ENCODE data around the gene TAT. TPM values are rescaled to one million over a fixed set of nuclear protein-coding genes. Genes with fewer than 3 reads are reported as not detected.
"Not testable (repeated sequence)": the region's sequence is repeated elsewhere in the genome, so short reads cannot be mapped to it uniquely, and the experiment has no call there.

The TAT gene
- total RNA-seq, 4 donors from 2014 or later, result not detected

GRCh38 chr16:71600822-71601221 lies 23.9 kb upstream of the TAT start:
- Histone ChIP-seq H3K4me1 (no peaks in the 10 kb centered on the region), H3K27me3 (peaks cover 0 to 4% (median 0%) of the 10 kb centered on the region in 4 donors), H3K9me3 (no peaks in the 10 kb centered on the region), H3K4me3 (no peak overlapping the region), H3K36me3 (no peaks in the 10 kb centered on the region), H3K27ac (no peak overlapping the region)
- WGBS, 2 donors, result 70 to 73% methylated on average over 2 to 5 of the region's 8 CpGs
- DNase-seq, result no peak
- intact Hi-C loops (cut with DNase I), result no loop called here
- TF ChIP-seq POLR2A (IDR thresholded peaks at IDR 0.05), result no peak
- TF ChIP-seq, protein P1, sequence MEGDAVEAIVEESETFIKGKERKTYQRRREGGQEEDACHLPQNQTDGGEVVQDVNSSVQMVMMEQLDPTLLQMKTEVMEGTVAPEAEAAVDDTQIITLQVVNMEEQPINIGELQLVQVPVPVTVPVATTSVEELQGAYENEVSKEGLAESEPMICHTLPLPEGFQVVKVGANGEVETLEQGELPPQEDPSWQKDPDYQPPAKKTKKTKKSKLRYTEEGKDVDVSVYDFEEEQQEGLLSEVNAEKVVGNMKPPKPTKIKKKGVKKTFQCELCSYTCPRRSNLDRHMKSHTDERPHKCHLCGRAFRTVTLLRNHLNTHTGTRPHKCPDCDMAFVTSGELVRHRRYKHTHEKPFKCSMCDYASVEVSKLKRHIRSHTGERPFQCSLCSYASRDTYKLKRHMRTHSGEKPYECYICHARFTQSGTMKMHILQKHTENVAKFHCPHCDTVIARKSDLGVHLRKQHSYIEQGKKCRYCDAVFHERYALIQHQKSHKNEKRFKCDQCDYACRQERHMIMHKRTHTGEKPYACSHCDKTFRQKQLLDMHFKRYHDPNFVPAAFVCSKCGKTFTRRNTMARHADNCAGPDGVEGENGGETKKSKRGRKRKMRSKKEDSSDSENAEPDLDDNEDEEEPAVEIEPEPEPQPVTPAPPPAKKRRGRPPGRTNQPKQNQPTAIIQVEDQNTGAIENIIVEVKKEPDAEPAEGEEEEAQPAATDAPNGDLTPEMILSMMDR (IDR thresholded peaks at IDR 0.05), result no peak

DNA sequence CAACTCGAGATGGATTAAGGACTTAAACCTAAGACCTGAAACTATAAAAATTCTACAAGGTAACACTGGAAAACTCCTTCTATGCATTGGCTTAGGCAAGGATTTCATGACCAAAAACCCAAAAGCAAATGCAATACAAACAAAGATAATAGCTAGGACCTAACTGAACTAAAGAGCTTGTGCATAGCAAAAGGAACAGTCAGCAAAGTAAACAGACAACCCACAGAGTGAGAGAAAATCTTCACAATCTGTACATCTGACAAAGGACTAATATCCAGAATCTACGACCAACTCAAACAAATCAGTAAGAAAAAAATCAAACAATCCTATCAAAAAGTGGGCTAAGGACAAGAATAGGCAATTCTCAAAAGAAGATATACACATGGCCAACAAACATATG lies 21.5 kb upstream of the TAT start:
- H3K36me3 ChIP-seq; H3K9me3 ChIP-seq; H3K27ac ChIP-seq; H3K4me3 ChIP-seq; H3K27me3 ChIP-seq; intact Hi-C loops (cut with DNase I); DNase-seq; H3K4me1 ChIP-seq: not testable (repeated sequence)
- WGBS, 2 donors, result 26 to 31% methylated on average over 2 of the region's 2 CpGs

DNA sequence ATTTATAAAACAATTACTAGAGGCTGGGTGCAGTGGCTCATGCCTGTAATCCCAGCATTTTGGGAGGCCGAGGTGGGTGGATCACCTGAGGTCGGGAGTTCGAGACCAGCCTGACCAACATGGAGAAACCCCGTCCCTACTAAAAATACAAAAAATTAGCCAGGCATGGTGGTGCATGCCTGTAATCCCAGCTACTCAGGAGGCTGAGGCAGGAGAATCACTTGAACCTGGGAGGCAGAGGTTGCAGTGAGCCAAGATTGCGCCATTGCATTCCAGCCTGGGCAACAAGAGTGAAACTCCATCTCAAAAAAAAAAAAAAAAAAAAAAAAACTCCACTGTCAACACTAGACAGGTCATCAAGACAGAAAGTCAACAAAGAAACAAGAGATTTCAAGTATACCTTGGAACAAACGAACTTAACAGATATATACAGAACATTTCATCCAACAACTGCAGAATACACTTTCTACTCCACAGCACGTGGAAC lies 18.5 kb upstream of the TAT start:
- intact Hi-C loops (cut with DNase I); H3K9me3 ChIP-seq; H3K4me1 ChIP-seq; H3K27ac ChIP-seq; H3K4me3 ChIP-seq; H3K36me3 ChIP-seq; DNase-seq: not testable (repeated sequence)
- H3K27me3 ChIP-seq, result peaks cover 0 to 19% (median 0%) of the 10 kb centered on the region in 4 donors
- 68 to 77% methylated on average over 5 to 6 of the region's 7 CpGs for WGBS, 2 donors

GRCh38 chr16:71594000-71594646 lies 17.2 kb upstream of the TAT start:
- Histone ChIP-seq H3K4me3 (no peak overlapping the region), H3K4me1 (no peaks in the 10 kb centered on the region), H3K9me3 (no peaks in the 10 kb centered on the region), H3K27ac (no peak overlapping the region), H3K36me3 (no peaks in the 10 kb centered on the region), H3K27me3 (peaks cover 0 to 21% (median 0%) of the 10 kb centered on the region in 4 donors)
- TF ChIP-seq, protein P1 (IDR thresholded peaks at IDR 0.05), result no peak
- no peak for TF ChIP-seq POLR2A (IDR thresholded peaks at IDR 0.05)
- intact Hi-C loops (cut with DNase I), result no loop called here
- DNase-seq, result no peak
- 70 to 74% methylated on average over 5 of the region's 5 CpGs for WGBS, 2 donors

DNA sequence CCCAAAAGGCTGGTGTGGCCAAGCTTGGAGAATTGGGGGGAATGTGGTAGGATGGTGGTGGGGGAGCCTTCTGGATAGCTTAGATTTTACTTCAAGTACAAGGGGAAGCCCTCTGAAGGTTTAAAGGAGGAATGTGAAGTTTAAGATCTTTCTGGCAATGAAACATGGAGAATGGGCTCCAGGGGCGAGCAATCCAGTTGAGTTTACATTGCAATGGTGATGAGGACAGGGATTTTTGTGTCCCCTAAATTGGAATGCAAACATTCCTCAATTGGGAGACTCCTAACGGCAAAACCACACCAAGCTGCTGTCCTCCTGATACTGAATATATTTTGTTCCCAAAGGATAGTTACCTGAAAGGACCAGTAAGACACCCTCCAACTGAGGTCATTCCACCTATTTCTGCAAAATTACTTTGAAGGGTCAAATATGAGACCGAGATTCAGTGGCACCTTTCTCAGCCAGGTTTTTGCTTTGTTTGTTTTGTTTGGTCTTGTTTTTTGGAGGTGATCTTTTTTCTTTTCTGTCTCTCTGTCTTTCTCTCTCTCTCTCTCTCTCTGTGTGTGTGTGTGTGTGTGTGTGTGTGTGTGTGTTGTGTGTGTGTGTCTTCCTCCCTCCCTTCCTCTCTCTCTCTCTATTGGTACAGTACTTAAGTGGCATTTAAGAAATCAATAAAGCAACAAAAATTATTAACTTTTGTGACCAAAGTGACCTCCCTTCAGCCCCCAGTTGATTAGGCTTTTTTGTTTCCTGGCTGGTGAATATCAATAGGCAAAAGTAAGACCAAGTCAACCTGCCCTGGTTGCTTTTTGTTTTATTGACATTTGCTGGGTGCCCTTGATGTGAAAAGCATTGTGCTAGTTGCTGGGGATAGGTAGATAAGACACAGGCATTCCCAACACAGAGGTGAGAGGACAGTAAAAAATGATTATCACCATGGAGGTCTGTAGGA lies 16.4 kb upstream of the TAT start:
- WGBS, 2 donors, result 43 to 80% methylated on average over 3 of the region's 3 CpGs
- no peak for DNase-seq
- no peaks in the 10 kb centered on the region for H3K4me1 ChIP-seq
- intact Hi-C loops (cut with DNase I), result no loop called here
- H3K4me3 ChIP-seq, result no peak overlapping the region
- no peaks in the 10 kb centered on the region for H3K9me3 ChIP-seq
- no peaks in the 10 kb centered on the region for H3K36me3 ChIP-seq
- H3K27ac ChIP-seq, result no peak overlapping the region
- TF ChIP-seq, protein P1 (IDR thresholded peaks at IDR 0.05), result no peak
- TF ChIP-seq POLR2A (IDR thresholded peaks at IDR 0.05), result no peak
- peaks cover 0 to 21% (median 0%) of the 10 kb centered on the region in 4 donors for H3K27me3 ChIP-seq

DNA sequence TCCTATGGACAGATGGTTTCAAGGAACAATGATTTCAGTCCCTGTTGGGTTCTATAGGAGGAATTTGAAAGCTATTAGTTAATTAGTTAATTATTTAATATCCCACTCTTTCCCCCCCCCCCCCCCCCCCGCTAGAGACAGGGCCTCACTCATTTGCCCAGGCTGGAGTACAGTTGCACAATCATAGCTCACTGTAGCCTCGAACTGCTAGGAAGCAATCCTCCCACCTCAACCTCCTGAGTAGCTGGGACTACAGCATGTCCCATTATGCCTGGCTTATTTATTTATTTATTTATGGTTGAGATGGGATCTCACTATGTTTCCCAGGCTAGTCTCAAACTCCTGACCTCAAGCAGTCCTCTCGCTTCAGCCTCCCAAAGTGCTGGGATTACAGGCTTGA lies 15.0 kb upstream of the TAT start:
- no peaks in the 10 kb centered on the region for H3K36me3 ChIP-seq
- intact Hi-C loops (cut with DNase I), result no loop called here
- H3K27me3 ChIP-seq, result peaks cover 0 to 28% (median 0%) of the 10 kb centered on the region in 4 donors
- no peaks in the 10 kb centered on the region for H3K9me3 ChIP-seq
- H3K27ac ChIP-seq, result no peak overlapping the region
- no peak overlapping the region for H3K4me3 ChIP-seq
- no peak for TF ChIP-seq POLR2A (IDR thresholded peaks at IDR 0.05)
- TF ChIP-seq, protein P1 (IDR thresholded peaks at IDR 0.05), result no peak
- H3K4me1 ChIP-seq, result no peaks in the 10 kb centered on the region
- DNase-seq, result no peak
- 49 to 52% methylated on average over 3 of the region's 3 CpGs for WGBS, 2 donors
